HFFc6 (cell line): Measurements from ENCODE around the gene SYT8. TPM values are rescaled to one million over a fixed set of nuclear protein-coding genes. Genes with fewer than 3 reads are reported as not detected.

Source experiments
- DNase-seq: peaks from one replicate; pipeline ENCODE4 v3.0.0-alpha.2; 2018
- H3K27ac Mint-ChIP-seq: 2 replicates; pipeline ENCODE4 v1.8.0; 2020; ENCODE audit warnings: mild to moderate bottlenecking, mixed read lengths
- H3K27me3 Mint-ChIP-seq: 2 replicates; pipeline ENCODE4 v1.8.0; 2021; ENCODE audit warnings: mild to moderate bottlenecking, moderate library complexity, mixed read lengths; ENCODE audit not compliant: insufficient read depth
- H3K36me3 Mint-ChIP-seq: 2 replicates; pipeline ENCODE4 v1.8.0; 2021; ENCODE audit warnings: low read depth, mixed read lengths
- H3K4me1 Mint-ChIP-seq: 2 replicates; pipeline ENCODE4 v1.8.0; 2020; ENCODE audit warnings: low read depth, mixed read lengths
- H3K4me3 Mint-ChIP-seq: 2 replicates; pipeline ENCODE4 v1.8.0; 2020; ENCODE audit warnings: mild to moderate bottlenecking, moderate library complexity, mixed read lengths
- H3K9me3 Mint-ChIP-seq: 2 replicates; pipeline ENCODE4 v1.8.0; 2020; ENCODE audit warnings: mild to moderate bottlenecking, mixed read lengths
- total RNA-seq, 6 experiments: library from RNA; stranded (reverse); fragmentation: NEBNext Ultra II Directional; extraction: Animal tissue kit (Norgen Biotek cat#: 25700); gene quantifications; 2 replicates in 1 of 6; 3 replicates in 5 of 6; pipeline ENCODE4 v1.2.3, GENCODE V29; 2021
- TF ChIP-seq, protein P1 (sequence below): fragments of 200-600 bp; sonication (generic); IDR thresholded peaks from 2 replicates; pipeline ENCODE4 v1.5.0; 2021; ENCODE audit warnings: antibody characterized with exemption, mild to moderate bottlenecking

Gene SYT8
- total RNA-seq, 6 experiments from 2014 or later, result not detected

DNA sequence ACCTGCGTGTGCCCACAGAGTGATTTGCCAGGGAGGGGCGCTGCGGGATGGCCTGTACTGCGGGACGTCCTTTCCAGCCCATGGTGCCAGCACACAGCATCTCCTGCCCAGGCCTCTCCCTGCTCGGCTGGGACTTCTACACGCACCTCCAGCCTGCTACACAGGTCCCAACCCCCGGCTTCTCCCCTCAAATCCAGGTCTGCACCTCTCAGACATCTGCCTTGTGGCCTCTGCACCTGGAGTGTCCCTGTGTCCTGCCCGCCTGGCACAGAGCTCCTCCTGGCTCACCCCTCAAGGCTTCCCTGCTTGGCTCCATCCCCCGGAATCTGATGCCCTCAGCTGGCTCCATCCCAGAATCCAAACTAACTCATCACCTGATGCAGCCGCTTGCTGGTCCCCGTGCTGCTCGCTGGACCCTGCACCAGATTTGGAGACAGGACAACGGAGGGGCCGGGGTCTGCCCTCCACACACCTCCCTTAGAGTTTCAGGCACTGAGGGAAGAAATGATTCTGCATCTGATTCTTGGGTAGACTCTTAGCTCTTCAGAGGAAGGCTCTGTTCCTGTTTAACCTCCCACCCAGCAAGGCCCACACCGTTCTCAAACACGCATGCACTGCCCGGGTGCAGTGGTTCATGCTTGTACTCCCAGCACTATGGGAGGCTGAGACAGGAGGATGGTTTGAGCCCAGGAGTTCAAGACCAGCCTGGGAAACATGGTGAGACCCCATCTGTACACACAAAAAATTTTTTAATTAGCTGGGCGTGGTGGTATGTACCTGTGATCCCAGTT is 14.0 kb downstream of the SYT8 start:
- no peaks in the 10 kb centered on the region for H3K9me3 Mint-ChIP-seq
- peaks cover 48% of the 10 kb centered on the region for H3K27me3 Mint-ChIP-seq
- no peaks in the 10 kb centered on the region; the same call in 1 of the 2 replicates for H3K4me1 Mint-ChIP-seq
- TF ChIP-seq, protein P1, sequence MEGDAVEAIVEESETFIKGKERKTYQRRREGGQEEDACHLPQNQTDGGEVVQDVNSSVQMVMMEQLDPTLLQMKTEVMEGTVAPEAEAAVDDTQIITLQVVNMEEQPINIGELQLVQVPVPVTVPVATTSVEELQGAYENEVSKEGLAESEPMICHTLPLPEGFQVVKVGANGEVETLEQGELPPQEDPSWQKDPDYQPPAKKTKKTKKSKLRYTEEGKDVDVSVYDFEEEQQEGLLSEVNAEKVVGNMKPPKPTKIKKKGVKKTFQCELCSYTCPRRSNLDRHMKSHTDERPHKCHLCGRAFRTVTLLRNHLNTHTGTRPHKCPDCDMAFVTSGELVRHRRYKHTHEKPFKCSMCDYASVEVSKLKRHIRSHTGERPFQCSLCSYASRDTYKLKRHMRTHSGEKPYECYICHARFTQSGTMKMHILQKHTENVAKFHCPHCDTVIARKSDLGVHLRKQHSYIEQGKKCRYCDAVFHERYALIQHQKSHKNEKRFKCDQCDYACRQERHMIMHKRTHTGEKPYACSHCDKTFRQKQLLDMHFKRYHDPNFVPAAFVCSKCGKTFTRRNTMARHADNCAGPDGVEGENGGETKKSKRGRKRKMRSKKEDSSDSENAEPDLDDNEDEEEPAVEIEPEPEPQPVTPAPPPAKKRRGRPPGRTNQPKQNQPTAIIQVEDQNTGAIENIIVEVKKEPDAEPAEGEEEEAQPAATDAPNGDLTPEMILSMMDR, result no peak
- no peak overlapping the region for H3K4me3 Mint-ChIP-seq
- H3K27ac Mint-ChIP-seq, result no peak overlapping the region
- H3K36me3 Mint-ChIP-seq, result no peaks in the 10 kb centered on the region
- DNase-seq, result no peak

DNA sequence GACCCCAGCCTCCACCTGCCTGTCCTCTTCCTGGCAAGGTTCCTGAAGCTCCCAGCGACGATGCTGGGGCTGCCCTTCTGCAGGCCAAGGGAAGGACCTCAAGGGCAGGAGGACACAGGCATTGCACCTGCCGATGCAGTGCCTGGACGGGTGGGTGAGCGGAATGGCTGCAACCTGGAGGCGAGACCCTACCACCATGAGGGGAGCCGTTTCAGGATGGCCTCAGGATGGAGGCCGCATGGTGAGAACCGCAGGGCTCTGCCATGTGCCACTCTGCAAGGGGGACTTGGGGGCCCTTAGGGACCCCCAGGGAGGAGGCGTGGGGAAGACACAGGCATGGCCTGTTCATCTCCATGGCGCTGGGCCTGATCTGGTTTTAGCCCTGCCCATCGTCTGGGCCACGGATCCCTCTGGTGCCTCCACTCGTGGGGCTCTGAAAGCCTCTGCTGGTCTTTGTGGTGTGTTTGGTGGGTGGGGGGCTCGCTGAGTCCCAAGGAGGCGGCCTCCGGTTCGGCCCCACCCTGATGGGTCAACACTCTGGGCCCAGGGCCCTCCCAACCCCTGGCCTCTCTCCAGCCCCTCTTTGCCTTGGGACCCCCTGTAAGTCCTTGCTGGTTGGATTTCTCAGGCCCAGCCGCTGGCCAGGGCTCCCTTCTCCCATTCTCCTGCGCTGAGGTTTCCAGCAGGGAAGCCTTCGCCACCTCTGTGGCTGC is 16.8 kb downstream of the SYT8 start:
- Mint-ChIP-seq H3K27me3 (peaks cover 36% of the 10 kb centered on the region), H3K4me1 (no peaks in the 10 kb centered on the region), H3K9me3 (no peaks in the 10 kb centered on the region), H3K27ac (no peak overlapping the region), H3K36me3 (no peaks in the 10 kb centered on the region), H3K4me3 (no peak overlapping the region)
- TF ChIP-seq, protein P1, result no peak
- no peak for DNase-seq

DNA sequence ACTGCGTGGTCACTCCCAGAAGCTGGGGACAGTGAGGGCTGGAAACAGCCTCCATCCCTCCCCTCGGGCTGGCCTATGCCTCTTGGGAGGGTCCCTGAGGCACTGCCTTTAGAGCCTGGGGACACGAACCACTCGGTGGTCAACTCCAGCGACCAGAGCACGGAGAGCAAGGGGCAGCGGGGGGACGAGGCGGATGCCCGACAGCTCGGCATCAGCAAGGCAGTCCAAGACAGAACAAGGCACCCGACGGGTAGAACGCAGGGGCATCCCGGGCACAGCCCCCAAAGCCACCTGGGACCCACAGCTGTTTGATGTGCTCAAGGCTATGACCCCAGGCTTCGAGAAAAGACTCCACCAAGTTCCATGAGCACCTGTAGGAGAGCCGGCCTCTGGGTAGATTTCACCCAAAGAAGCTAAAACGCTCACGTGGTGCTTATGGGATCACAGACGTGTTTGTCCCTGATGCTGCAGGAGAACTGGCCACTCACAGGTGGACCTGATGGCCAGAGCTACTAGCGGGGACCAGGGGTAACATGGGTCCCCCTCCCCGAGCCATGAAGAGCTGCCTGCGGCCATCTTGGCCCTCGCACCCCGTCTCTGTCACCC is 17.6 kb downstream of the SYT8 start:
- TF ChIP-seq, protein P1, result no peak
- Mint-ChIP-seq H3K9me3 (no peaks in the 10 kb centered on the region), H3K27ac (no peak overlapping the region), H3K36me3 (no peaks in the 10 kb centered on the region), H3K4me1 (no peaks in the 10 kb centered on the region), H3K4me3 (no peak overlapping the region), H3K27me3 (peaks cover 31% of the 10 kb centered on the region)
- DNase-seq, result no peak

- H3K9me3 Mint-ChIP-seq, result no peaks in the 10 kb centered on the region
- H3K36me3 Mint-ChIP-seq, result no peaks in the 10 kb centered on the region
- peaks cover 26% of the 10 kb centered on the region for H3K27me3 Mint-ChIP-seq
- no peak within 1 kb of the TSS for H3K27ac Mint-ChIP-seq
- TF ChIP-seq, protein P1, result no peak
- H3K4me1 Mint-ChIP-seq, result no peaks in the 10 kb centered on the region
- H3K4me3 Mint-ChIP-seq, result no peak within 1 kb of the TSS
- DNase-seq, result no peak
Observed at GRCh38 chr11:1852877-1853276, 18.1 kb downstream of the SYT8 start, which contains the start of gene LSP1. TSS of gene LSP1 (plus strand) at chr11:1853084. CDS start at chr11:1853145, 61 bp downstream.

DNA sequence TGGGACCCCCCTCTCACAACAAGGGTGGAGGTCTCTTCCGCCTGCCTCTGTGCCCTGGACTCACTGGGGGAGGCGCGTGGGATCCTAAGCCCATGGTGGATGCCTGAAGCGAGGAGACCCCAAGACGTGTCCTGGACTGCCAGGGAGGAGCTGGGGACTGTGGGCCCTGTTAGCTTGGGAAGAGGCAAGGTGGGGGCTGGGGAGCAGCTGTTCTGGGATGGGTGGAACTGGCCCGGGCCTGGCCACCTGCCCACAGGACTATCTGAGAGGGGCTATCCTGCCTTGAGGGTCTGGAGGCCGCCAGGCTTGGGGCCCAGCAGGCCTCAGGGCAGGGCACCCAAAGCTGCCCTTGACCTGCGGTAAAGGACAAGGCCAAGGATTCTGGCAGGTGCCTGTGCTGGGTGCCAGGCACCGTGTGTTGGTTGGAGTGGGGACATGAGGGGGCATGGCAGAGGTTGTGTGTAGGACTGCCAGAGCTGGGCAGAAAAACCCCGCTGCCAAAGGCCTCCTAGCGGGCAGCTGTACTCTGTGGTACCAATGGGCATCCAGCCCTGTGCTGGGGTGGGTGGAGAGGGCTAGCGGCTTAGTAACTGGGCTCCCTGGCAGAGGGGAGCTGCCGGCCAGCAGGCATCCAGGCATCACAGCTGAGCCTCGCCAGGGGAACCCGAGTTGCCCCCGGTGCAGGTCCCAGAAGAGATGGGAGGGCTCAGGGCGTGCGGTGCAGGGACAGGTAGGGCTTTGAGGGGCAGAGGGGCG is 18.8 kb downstream of the SYT8 start:
- H3K27ac Mint-ChIP-seq, result no peak overlapping the region
- H3K36me3 Mint-ChIP-seq, result no peaks in the 10 kb centered on the region
- H3K9me3 Mint-ChIP-seq, result no peaks in the 10 kb centered on the region

More for the DNA sequence above, 18.8 kb downstream of the SYT8 start:
- no peak overlapping the region for H3K4me3 Mint-ChIP-seq
- no peak for DNase-seq
- H3K27me3 Mint-ChIP-seq, result peaks cover 27% of the 10 kb centered on the region
- H3K4me1 Mint-ChIP-seq, result no peaks in the 10 kb centered on the region
- TF ChIP-seq, protein P1, result no peak
